GM12878 (cell line): ENCODE data around the gene HS6ST1. TPM values are rescaled to one million over a fixed set of nuclear protein-coding genes. Genes with fewer than 3 reads are reported as not detected.

Experiments
- ATAC-seq: fragments of 200-7000 bp; cut with Tn5 transposase; 3 replicates; pipeline ENCODE4 v1.9.1; 2020; ENCODE audit warnings: mild to moderate bottlenecking, moderate library complexity
- BruUV-seq: library from RNA; stranded (reverse); fragments of 400-500 nt; replicated peaks from 2 replicates; lab custom pipeline; 2021; lab: Mats Ljungman, UMichigan
- CTCF ChIA-PET: fragments of 300-600 bp; sonication (Branson Sonifier 250); formaldehyde crosslinking; extraction: SDS; loops from one replicate; lab custom pipeline; 2021; ENCODE audit warnings: inconsistent platforms; lab: Yijun Ruan, JAX
- POLR2A ChIA-PET: fragments of 350-600 bp; formaldehyde crosslinking; extraction: SDS; loops from one replicate; lab custom pipeline; 2021; ENCODE audit warnings: inconsistent platforms; lab: Charles Lee
- RAD21 ChIA-PET: fragments of 300-600 bp; sonication (Branson Sonifier 250); formaldehyde crosslinking; loops from one replicate; lab custom pipeline; 2023; ENCODE audit warnings: antibody characterized with exemption; ENCODE audit not compliant: unreplicated experiment; lab: Charles Lee
- SMC1A ChIA-PET: fragments of 300-600 bp; sonication (Branson Sonifier 250); formaldehyde crosslinking; loops from one replicate; lab custom pipeline; 2023; ENCODE audit not compliant: unreplicated experiment, uncharacterized antibody; lab: Charles Lee
- DNase-seq: peaks from one replicate; pipeline ENCODE4 v3.0.0-alpha.2; 2011; ENCODE audit warnings: low read depth, low spot score
- FAIRE-seq: peaks from 3 replicates; lab custom pipeline; 2011; peaks lifted over from hg19 to GRCh38; lab: Jason Lieb, UNC
- H2AFZ ChIP-seq: 2 replicates; pipeline ENCODE4 v1.6.0; 2011; ENCODE audit warnings: low read depth, low read length, control low read depth; ENCODE audit not compliant: control insufficient read depth
- H3K27ac ChIP-seq: 2 replicates; pipeline ENCODE4 v1.5.1; 2011; ENCODE audit warnings: control low read depth; ENCODE audit not compliant: control insufficient read depth, insufficient read depth
- H3K27me3 ChIP-seq, 2 experiments: replicated peaks in 1 of 2; 2 replicates each; pipeline versions ENCODE4 v1.6.0 to v1.6.1; 2011; ENCODE audit warnings: low read length in 1 of 2; ENCODE audit not compliant: control insufficient read depth in 2 of 2, insufficient read depth in 2 of 2
- H3K36me3 ChIP-seq, 2 experiments: 2 replicates each; pipeline ENCODE4 v1.5.1; 2011; ENCODE audit warnings: low read length in 1 of 2; ENCODE audit not compliant: control insufficient read depth in 2 of 2, insufficient read depth in 2 of 2
- H3K4me1 ChIP-seq: 2 replicates; pipeline ENCODE4 v1.6.1; 2011; ENCODE audit warnings: mild to moderate bottlenecking, low read length, moderate library complexity, mixed read lengths; ENCODE audit not compliant: control insufficient read depth, insufficient read depth
- H3K4me2 ChIP-seq: 2 replicates; pipeline ENCODE4 v1.6.0; 2011; ENCODE audit warnings: control low read depth; ENCODE audit not compliant: control insufficient read depth, insufficient read depth
- H3K4me3 ChIP-seq: fragments of 200-600 bp; sonication (generic); 2 replicates; pipeline ENCODE4 v1.5.1; 2016
- H3K79me2 ChIP-seq: 2 replicates; pipeline ENCODE4 v1.6.0; 2011; ENCODE audit warnings: low read length; ENCODE audit not compliant: control insufficient read depth, insufficient read depth
- H3K9ac ChIP-seq: 2 replicates; pipeline ENCODE4 v1.8.0; 2011; ENCODE audit warnings: low read length, control low read depth, mixed read lengths; ENCODE audit not compliant: control insufficient read depth, insufficient read depth
- H3K9me3 ChIP-seq: replicated peaks from 3 replicates; pipeline ENCODE4 v1.5.1; 2011; ENCODE audit warnings: mild to moderate bottlenecking, low read length; ENCODE audit not compliant: control insufficient read depth, insufficient read depth
- H4K20me1 ChIP-seq: 2 replicates; pipeline ENCODE4 v1.6.0; 2011; ENCODE audit not compliant: control insufficient read depth, insufficient read depth
- CHD2 ChIP-seq: IDR thresholded peaks from 2 replicates; pipeline ENCODE4 v1.6.1; 2011; ENCODE audit warnings: low read depth, low read length, improper control_type of control experiment, borderline replicate concordance
- ZBTB11 ChIP-seq: fragments of 450-650 bp; formaldehyde crosslinking; IDR thresholded peaks from 2 replicates; pipeline ENCODE4 v1.5.0; 2022; ENCODE audit warnings: mild to moderate bottlenecking, missing genetic modification characterization
- WGBS: methylation state at CpG from one replicate; pipeline ENCODE4 v1.1.6; 2016; ENCODE audit warnings: low lambda C conversion rate; ENCODE audit not compliant: insufficient replicate concordance, insufficient coverage; ENCODE audit errors: missing lambda C conversion rate; 5-methylcytosine and 5-hydroxymethylcytosine counted together
- in situ Hi-C: fragments of 300-500 bp; cut with MboI; formaldehyde crosslinking; loops from 9 replicates; pipeline ENCODE4 v1.14.3; 2018; ENCODE audit warnings: mixed read lengths
- intact Hi-C: fragments of 100-400 bp; cut with micrococcal nuclease; formaldehyde crosslinking; loops from one replicate; pipeline ENCODE4 v1.14.2; 2022; ENCODE audit not compliant: unreplicated experiment
- polyA plus RNA-seq, 11 experiments: library from polyadenylated mRNA; depleted of rRNA in 4 of 11; unstranded in 6 of 11; stranded (reverse) in 5 of 11; fragments of >200 nt; fragmentation: Nextera tagmentation in 4 of 11; fragmentation: Illumina TruSeq in 1 of 11; extraction: Ambion mirVana in 4 of 11; extraction: Trizol in 1 of 11; gene quantifications; 1 replicate in 1 of 11; 2 replicates in 10 of 11; pipeline versions ENCODE4 v1.2.1 to v1.2.3, GENCODE V29; 2011 to 2016; ENCODE audit warnings: inconsistent platforms in 2 of 11, missing spikeins in 2 of 11, low read depth in 1 of 11
- total RNA-seq, 4 experiments: library from RNA; depleted of rRNA in 3 of 4; stranded (reverse); fragments of >200 nt in 3 of 4; fragmentation: Illumina TruSeq in 1 of 4; extraction: Trizol in 1 of 4; gene quantifications; 2 replicates each; pipeline versions ENCODE4 v1.2.1 to v1.2.3, GENCODE V29; 2013 to 2021

HS6ST1 gene
- total and polyA plus RNA-seq, 10 of the 15 experiments (the other 5 are each of a cell fraction or from before 2014, with no cell fraction given): 0.48 to 17.0 (median 4.7) TPM

- no peak for DNase-seq
- no peak overlapping the region for H3K4me3 ChIP-seq
- FAIRE-seq: no peak
- H3K79me2 ChIP-seq: no peaks in the 10 kb centered on the region
- no peaks in the 10 kb centered on the region; a peak in 1 of 4 replicates for H3K27me3 ChIP-seq
- H3K27ac ChIP-seq: no peak overlapping the region
- intact Hi-C loops: no loop called here
- SMC1A ChIA-PET: no interaction called here
- H3K36me3 ChIP-seq: no peaks in the 10 kb centered on the region
- H2AFZ ChIP-seq: no peak overlapping the region
- TF ChIP-seq ZBTB11: no peak
- TF ChIP-seq CHD2: no peak
- no peak overlapping the region for H3K9ac ChIP-seq
- no peak overlapping the region for H3K4me2 ChIP-seq
- in situ Hi-C loops: no loop called here
- H3K9me3 ChIP-seq: no peaks in the 10 kb centered on the region
- BruUV-seq: no TSS peak
- POLR2A ChIA-PET: no interaction called here
- RAD21 ChIA-PET: no interaction called here
- WGBS: 69% methylated on average over 24 of the region's 24 CpGs
- no peaks in the 10 kb centered on the region for H4K20me1 ChIP-seq
- ATAC-seq: no peak
- CTCF ChIA-PET: no interaction called here
- no peaks in the 10 kb centered on the region for H3K4me1 ChIP-seq
These were observed 58.2 kb downstream of the HS6ST1 start for GRCh38 chr2:128260239-128261138.
